HG03520 (cell line): ENCODE results near the gene PBX1.

ENCODE experiments used
- ATAC-seq: cut with Tn5 transposase; IDR thresholded peaks from one replicate; pipeline ENCODE4 v1.9.1; 2021; ENCODE audit warnings: mild to moderate bottlenecking, moderate library complexity; ENCODE audit not compliant: unreplicated experiment

Gene PBX1

DNA sequence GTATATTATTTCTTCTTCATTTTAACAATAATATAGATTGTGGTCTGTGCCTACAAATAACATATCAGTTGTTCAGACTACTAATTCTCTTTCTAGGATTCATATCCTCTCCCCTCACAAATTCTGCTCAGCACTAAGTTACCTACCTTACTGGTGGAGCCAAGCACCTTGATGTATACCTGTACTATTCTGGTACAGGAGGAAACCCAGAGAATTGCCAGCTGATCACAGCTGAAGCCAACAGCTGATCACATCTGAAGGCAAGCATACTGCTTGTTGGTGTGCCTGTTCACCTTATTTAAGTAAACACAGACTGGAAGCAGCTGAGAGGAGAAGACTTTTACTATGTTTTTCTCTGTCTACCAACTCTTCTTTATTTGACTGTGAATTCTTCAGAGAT, 101.8 kb downstream of the PBX1 start:
- no peak for ATAC-seq

DNA sequence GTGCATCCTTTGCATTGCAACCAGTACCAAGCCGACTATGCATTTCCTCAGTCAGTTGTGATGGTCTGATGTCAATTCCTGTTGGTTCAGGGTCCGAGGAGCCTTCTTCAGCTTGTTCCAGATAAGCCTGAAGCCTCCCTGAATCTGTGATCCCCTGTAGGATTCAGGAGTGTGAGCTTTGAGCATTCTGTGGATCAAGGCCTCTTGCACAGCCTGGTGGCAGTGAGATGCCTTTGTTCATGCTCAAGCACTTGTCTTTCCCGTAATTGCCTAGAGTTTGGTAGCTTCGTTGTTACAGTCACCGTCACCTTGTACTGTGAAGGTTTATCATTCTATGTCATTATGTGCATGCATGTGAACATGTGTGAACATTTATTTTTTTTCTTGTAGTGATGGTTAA, 103.5 kb downstream of the PBX1 start:
- no peak for ATAC-seq

DNA sequence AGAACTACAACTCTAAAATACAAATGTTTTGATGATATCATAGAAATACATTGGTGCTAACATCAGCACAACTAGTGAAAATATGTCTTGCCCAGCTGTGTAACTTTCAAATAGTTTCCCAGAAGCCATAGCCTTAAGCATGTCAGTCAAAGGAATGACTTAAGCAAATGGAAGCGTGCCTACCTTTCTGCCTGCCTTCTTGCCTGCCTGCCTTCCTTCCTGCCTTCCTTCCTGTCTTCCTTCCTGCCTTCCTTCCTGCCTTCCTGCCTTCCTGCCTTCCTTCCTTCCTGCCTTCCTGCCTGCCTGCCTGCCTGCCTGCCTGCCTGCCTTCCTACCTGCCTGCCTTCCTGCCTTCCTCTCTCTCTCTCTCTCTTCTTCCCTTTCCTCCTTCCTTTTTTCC, 104.0 kb downstream of the PBX1 start:
- no peak for ATAC-seq

DNA sequence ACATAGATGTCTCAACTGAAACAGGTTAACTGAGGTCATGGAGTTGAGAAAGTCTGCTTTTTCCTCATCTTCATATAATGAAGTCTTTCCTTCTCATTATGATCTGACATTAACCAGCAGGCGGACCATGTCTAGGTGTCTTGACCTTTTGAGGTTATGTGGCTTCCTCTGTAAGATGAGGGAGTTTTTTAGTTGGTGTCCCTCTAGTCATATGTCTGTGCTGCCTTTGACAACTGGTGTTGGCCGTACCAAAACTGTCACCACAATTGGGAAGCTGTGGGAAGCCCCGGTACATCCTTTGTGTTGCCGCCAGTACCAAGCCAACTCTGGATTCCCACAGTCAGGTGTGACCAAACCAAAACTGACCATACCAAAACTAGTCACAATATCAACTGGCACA, 105.1 kb downstream of the PBX1 start:
- ATAC-seq = no peak

DNA sequence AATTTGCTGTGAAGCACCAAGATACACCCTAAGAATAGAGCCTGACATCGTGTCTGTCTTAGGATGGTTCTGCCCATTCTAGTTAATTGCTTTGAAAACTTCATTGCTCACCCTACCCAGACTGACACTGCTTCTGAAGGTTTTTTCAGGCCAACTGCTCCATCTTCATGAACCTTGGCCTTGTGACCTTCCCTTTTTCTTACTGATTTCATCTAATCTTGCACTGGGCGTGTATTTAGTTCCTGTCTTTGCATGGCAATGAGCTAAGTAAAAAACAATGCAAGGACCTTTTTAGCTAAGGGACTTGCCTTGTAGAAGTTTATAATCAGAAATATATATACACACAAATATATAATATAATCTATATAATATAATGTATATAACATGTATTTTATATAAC, 108.0 kb downstream of the PBX1 start:
- ATAC-seq = no peak

DNA sequence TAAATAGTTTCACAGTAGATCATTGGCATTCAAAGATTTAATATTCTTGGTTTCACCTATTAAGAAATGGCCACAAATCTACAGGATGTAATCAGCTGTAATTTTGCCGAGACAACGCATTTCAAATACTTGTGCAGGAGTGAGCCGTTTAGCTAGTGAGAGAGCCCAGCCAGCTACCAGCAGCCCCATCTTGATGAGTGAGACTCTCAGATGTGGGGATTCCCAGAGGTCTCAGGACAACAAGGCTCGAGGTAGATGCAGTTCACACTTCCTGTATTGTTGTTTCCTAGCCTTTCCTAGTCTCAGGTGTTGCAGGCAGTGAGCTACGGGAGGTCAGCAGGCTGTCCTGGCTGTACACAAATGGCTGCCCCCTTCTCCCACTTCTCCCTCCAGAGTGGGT, 108.6 kb downstream of the PBX1 start:
- ATAC-seq = no peak

DNA sequence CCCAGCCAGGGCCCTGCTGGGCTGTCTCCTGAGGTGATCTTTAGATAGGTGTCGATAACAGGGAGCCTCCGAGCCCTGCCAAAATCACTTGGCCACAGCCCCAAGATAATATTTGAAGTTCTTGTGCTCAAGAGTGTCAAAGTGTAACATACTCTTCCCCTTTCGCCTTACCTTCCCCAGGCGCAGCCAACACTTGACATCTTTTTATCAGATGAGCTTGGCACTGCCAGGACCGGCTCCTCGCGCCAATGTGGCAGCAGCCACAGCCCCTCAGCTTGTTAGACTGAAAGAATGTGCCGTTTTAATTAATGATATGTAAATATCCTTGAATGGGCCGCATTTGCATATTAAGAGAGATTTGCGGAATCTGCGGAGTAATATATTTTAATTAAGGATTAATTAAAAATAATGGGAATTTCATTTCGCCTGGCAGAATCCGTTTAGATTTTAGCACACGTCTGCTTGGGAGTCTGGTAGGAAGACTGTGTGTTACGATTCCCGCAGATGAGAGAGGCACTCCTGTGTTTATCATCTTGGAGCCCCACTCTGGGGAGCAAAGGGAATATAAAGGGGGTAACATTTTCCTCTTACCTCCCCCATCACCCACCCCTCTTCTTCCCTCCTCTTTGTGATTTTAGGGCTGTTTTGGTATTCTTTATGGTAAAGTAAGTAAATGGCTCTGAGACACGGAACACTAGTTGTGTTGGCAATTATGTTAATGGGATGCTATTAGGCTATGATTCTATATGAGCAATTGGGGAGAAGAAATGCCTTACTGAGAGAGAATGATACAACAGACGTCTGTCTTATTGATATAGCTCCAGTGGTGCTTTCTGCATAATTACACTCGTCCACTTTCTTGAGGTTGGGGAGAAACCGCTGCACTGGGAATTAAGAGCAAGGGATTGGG, 109.8 kb downstream of the PBX1 start:
- ATAC-seq = no peak

DNA sequence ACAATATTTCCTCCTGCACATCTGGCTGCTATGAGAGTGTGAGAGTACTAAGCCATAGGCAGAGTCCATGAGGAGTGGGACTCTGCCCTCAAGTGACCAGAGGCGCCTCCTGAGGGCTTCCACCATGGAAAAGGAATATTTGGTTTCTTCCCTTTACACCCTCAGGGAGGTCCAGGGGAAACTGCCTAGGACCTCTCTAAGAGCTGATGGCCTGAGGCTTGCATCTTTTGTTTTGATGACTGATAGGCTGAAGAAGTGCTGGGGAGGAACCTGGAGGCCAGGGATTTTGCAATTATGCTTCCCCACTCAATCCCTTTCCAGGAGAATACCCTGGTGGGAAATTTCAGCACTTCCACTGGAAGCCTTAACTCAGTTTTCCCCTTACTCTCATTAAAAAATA, 111.0 kb downstream of the PBX1 start:
- no peak for ATAC-seq

DNA sequence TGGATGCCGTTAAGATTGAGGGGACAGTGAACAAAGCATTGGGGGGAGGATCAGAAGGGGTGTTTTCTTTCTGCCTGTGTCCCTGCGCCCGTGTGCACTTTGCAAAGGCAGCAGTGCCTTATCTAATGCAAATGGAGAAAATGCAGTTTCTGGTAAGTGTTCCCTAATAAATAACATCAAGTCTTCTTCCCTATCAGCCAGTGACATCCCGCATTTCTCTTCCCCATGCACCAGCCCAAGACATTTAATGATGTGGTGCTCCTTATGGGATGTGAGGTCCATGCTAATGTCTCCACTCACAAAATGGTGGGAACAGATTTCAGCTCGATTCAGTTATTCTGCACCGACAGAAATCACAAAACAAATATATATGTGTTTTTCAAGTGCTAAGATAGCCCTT, 111.8 kb downstream of the PBX1 start:
- ATAC-seq = no peak

DNA sequence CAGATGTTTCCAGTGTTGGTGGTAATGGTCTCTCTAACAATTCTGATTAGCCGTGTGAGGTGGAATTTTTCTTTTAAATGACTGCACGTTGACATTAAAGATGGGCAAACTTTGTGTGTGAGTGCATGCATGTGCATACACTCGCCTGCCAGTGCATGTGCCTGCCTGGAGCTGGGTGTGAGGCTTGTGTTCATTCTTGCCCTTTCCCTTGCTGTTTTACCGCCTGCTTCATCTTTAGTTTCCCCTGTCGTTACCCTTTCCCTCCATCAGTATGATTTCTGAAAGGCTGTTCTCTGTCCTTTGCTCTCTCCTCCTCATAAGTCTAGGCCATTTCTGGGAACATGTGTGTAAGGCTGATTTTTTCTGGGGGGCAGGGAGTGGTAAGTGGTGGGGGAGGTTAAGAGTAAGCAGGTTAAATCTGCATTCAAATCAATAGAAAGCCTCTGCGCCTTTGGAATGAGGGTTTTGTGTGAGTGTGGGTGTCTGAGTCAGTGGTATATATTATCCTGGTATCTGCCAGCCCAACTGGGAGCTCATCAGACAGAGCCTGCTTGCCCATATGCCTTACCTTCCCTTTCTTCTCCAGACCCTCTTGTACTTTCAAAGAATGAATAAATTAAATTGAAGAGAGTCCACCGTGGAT, 112.5 kb downstream of the PBX1 start:
- ATAC-seq = no peak

DNA sequence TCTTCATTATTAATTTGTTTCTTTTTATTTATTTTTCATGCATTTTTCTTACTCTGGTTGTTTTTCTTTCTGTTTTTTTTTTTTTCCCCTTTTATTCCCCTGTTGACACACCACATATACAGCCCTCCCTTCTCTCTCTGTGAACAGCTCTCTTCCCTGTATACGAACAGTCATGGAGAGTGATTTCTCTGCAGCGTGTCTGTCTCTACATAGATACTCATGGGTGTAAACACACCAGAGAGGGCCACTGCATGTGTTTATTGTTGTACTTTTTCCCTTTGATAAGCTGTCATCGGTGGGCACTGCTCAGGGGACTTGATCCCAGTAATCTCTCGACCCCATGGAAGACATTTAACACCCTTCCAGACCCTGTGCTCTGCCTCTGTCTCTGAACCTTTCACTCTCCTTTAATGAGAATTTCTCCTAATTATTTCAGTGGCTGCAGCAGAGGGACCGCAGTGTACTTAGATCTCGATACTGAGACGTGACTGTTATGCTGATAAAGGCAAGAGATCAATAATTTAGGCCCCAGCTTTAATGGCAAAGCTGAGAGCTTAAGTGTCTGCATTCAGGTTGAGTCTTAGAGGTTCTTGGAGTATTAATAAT, 113.1 kb downstream of the PBX1 start:
- no peak for ATAC-seq

DNA sequence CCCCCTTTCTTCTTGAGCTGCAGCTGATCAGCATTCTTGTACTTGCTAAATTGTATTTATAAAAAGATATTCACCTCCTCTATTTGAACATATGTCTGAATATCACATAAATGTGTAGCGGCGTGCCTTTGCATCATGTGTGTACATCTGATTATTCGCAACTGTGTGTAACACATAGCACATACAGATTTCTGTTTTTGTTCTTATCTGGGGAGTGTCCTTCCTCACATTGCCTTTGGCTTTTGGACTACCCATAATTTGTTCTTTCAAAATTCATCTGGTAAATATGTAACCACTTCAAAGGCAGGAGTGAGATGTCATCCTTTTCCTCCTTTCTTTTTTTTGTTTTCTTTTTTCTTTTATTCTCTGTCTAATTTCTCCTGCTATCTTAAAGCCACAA, 113.6 kb downstream of the PBX1 start:
- ATAC-seq = no peak

DNA sequence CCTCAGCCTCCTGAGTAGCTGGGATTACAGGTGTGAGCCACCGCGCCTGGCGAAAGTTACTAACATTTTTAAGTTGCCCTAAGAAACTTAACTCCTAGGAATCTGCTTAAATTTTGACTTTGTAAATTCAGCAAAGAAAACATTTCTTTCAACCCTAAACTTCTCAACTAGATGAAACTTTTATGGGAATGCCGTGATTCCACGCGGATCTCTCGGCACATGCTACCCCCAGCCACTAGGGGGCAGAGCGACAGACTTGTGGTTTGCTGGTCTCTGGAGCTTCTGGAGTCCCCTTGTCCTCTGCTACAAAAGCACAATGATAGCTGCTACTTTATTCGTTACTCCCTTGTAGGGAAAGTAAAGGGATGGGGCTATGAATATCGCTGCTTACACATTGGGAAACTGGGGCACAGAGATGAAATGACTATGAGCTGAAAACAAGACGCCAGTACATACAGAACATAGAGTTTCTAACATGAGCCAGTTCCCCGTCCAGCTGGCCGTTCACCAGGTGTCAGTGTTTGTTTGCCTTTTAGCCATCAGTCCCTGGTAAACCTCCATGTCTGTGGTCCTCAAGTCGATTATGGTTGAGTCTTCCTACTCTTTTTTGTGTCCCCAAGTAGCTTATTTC, 114.7 kb downstream of the PBX1 start:
- ATAC-seq = no peak

DNA sequence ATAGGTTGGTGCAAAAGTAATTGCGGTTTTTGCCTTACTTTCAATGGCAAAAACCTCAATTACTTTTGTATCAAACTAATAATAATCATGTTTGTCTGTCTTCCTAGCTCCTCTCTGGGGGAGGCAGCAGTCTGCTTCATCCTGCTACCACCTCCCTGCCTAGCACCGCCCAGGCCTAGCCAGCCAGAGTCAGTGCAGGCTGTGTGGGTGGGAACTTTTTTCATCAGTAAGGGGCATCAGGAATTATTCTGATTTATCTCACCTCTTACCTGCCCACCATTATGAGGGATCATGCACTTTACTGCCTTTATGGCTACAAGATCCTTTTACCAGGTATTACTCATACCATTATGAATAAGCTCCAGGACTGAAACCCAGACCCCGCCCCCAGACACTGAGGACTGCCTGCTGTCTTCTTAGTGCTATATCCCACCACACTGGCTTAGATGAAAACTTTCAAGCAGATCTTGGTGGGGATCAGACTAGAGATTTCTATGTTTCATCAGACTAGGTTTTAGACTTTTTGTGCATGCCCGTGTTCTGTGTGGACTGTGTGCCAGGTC, 116.4 kb downstream of the PBX1 start:
- no peak for ATAC-seq

DNA sequence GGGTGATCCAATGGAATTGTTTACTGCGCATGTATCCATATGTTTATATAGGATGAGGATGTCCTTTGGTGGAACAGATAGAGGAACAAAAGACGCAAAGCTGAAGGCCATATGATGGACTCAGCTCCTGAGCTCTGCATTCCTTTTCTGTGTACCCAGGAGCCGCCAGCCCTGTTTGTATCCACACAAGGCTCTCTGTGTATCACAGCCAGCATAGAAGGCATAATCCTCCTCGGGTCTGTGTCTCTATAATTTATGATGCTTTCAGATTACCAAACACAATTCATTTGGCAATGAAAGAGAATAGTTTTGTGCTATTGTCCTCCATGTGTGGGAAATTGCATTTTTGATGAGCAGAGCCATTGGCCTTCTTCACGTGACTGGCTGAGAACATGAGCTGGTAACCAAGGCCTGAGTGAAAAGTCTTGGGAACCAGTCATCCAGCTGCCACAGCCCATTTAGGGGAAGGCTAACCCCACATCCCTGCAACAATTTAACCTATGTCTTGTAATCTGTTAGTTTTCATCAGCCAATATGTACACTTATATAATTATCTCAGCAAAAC, 119.2 kb downstream of the PBX1 start:
- ATAC-seq = no peak

DNA sequence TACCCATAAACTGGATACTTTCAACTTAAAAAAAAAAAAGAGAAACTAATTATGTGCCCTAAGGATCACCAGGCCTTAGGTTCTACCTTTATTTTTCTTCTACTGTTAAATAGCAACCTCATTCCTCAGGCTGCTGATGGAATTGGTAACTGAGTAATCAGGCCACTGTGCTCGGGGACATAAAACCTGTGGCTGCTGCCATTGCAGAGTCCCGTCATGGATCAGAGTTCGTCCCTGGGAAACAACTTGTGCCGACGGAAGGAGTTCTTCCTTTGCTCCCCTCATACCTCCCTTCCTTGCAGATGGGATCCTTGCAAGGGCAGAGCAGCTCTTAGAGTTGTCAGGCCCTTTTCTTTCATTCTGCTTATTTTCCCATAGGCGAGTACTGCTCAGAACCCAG, 123.6 kb downstream of the PBX1 start:
- ATAC-seq = no peak

DNA sequence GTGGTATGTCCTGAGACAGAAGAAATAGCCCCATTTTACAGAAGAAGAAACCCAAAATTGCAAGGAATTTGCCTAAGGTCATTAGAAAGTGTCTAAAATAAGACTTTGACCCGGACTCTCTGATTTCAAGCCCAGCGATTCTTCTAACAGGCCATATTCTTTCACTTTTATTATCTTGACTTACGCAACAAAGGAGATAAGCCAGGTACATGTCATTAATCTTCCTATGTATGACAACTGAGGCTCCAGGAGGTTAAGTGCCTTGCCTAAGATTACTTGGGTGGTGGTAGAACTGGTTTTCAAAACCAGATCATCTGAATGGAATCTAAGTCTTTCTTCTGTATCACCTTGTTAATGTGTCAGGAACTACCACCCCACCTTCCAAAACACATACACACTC, 124.3 kb downstream of the PBX1 start:
- ATAC-seq = no peak

DNA sequence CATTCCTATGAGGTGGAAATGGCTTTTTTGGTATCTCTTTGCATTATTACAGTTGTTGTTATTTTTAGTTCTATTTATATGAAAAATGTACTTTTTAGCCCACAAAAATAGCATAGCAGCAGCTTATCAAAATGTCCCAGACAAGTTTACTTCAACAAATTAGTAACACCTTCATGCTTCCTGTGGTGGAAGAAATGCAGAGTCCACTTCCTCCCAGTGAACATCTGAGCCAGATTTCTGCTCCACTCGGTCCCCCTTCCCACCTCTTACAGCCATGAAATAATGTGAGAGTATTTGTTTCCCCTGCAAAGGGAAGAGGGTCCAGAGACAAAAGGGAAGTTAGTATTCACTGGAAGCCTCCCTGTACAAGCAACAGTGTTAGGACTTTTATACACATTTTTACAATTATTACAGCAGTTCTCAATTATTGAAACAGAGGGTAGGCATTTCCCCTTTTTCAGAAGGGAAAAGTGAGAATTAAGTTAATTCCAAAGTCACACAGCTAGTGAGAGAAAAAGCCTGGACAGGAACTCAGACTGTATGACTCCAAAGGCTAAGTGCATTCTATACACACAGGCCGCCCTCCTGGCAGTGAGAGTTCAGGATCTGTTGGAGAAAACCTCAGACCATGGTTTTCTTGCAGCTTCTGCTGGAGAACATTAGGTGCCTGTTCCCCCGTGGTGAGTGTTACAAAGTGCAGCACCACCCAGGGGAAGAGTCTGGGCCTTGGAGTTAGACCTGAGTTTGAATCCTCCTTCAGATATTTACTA, 126.5 kb downstream of the PBX1 start:
- no peak for ATAC-seq

DNA sequence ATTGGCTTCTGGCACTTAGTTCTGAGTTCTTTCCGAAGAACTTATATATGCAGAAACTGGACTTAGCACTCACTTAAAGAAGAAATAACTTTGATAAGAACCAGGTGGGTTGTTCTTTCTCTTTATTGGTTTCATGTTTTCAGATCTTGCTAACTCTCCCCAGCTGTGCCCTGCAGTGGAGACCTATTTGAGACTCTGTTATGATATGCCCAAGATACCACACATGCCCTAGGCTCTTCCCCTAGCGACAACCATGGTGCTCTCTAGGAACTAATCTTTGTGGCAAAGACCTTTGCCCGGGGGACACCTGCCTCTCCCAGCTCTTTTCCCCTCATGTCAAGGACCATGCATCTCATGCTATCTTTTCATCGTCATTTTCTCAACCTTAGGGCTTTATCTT, 128.8 kb downstream of the PBX1 start:
- ATAC-seq = no peak

DNA sequence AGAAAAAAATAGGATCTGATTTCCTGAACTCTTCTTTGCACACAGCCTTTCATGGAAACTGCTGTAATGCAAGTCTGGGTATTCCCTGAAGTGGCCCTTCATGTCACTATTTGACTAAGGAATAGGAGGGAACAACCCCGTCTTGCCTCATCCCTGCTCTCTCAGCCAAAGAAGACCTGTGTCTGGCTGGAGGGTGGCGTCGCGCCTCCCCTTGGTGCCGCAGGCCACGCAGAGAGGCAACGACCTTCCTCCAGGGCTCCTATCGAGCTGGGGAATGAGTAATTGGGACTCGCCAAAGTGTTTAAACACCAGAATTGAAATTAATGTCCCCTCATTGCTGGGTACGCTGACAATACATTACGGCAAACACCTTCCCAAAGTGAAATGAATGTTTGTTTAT, 129.8 kb downstream of the PBX1 start:
- no peak for ATAC-seq
